ENCODE data around the gene PERM1.

Gene PERM1

GRCh38 chr1:937521-937920, 44.4 kb downstream of the PERM1 start:
- Histone ChIP-seq H3K4ac (ENCODE audit: low read depth, low read length) (no peak overlapping the region), H3K4me1 (ENCODE audit: control insufficient read depth, low read depth, low read length) (peaks cover 15% of the 10 kb centered on the region), H4K5ac (ENCODE audit: low read length) (no peak overlapping the region), H3K56ac (ENCODE audit: low read length) (no peak overlapping the region), H3K9ac (ENCODE audit: low read length) (no peak overlapping the region), H3K4me3 (ENCODE audit: low read length) (no peak overlapping the region), H2BK15ac (replicated peaks; ENCODE audit: low read depth) (no peak overlapping the region), H3K27ac (ENCODE audit: low read depth, low read length) (no peak overlapping the region), H3K27me3 (ENCODE audit: insufficient read depth, low read length, poor library complexity) (no peaks in the 10 kb centered on the region), H2BK120ac (ENCODE audit: low read depth, low read length) (no peak overlapping the region), H3K23ac (ENCODE audit: low read length) (no peak overlapping the region), H3K18ac (ENCODE audit: low read length) (no peak overlapping the region), H3K36me3 (ENCODE audit: control insufficient read depth, insufficient read depth, low read length) (no peaks in the 10 kb centered on the region), H4K8ac (ENCODE audit: low read depth, low read length) (no peak overlapping the region), H2AK5ac (ENCODE audit: low read length) (no peak overlapping the region), H3K79me2 (ENCODE audit: control insufficient read depth, insufficient read depth, low read length) (no peaks in the 10 kb centered on the region), H3K79me1 (ENCODE audit: low read length) (no peaks in the 10 kb centered on the region), H2BK5ac (ENCODE audit: low read length) (no peak overlapping the region), H3K4me2 (ENCODE audit: low read length) (no peak overlapping the region)
- no peak for DNase-seq
- WGBS (ENCODE audit: extremely low coverage, insufficient coverage, low lambda C conversion rate) = no CpG with 5 or more reads among the region's 16 CpGs

- Histone ChIP-seq H4K5ac (ENCODE audit: low read length) (no peak overlapping the region), H3K79me1 (ENCODE audit: low read length) (no peaks in the 10 kb centered on the region), H3K27ac (ENCODE audit: low read depth, low read length) (no peak overlapping the region), H3K4me1 (ENCODE audit: control insufficient read depth, low read depth, low read length) (peaks cover 15% of the 10 kb centered on the region), H3K36me3 (ENCODE audit: control insufficient read depth, insufficient read depth, low read length) (no peaks in the 10 kb centered on the region), H4K8ac (ENCODE audit: low read depth, low read length) (no peak overlapping the region), H2AK5ac (ENCODE audit: low read length) (peak overlapping the region; percentile 65), H3K4me2 (ENCODE audit: low read length) (no peak overlapping the region), H2BK15ac (replicated peaks; ENCODE audit: low read depth) (no peak overlapping the region), H2BK5ac (ENCODE audit: low read length) (no peak overlapping the region), H3K18ac (ENCODE audit: low read length) (peak overlapping the region; percentile 53), H3K79me2 (ENCODE audit: control insufficient read depth, insufficient read depth, low read length) (no peaks in the 10 kb centered on the region), H2BK120ac (ENCODE audit: low read depth, low read length) (no peak overlapping the region), H3K4me3 (ENCODE audit: low read length) (no peak overlapping the region), H3K4ac (ENCODE audit: low read depth, low read length) (peak overlapping the region; percentile 0), H3K9ac (ENCODE audit: low read length) (peak overlapping the region; percentile 11), H3K23ac (ENCODE audit: low read length) (no peak overlapping the region), H3K56ac (ENCODE audit: low read length) (peak overlapping the region; percentile 34), H3K27me3 (ENCODE audit: insufficient read depth, low read length, poor library complexity) (no peaks in the 10 kb centered on the region)
- no CpG with 5 or more reads among the region's 45 CpGs for WGBS (ENCODE audit: extremely low coverage, insufficient coverage, low lambda C conversion rate)
- DNase-seq = no peak
Observed at GRCh38 chr1:936348-937264, 45.3 kb downstream of the PERM1 start.

GRCh38 chr1:935751-936231, 46.1 kb downstream of the PERM1 start:
- Histone ChIP-seq H3K36me3 (ENCODE audit: control insufficient read depth, insufficient read depth, low read length) (no peaks in the 10 kb centered on the region), H3K79me1 (ENCODE audit: low read length) (no peaks in the 10 kb centered on the region), H3K27me3 (ENCODE audit: insufficient read depth, low read length, poor library complexity) (no peaks in the 10 kb centered on the region), H2BK5ac (ENCODE audit: low read length) (peak overlapping the region; percentile 97), H3K4me2 (ENCODE audit: low read length) (peak overlapping the region; percentile 50), H2AK5ac (ENCODE audit: low read length) (peak overlapping the region; percentile 100), H4K8ac (ENCODE audit: low read depth, low read length) (no peak overlapping the region), H3K79me2 (ENCODE audit: control insufficient read depth, insufficient read depth, low read length) (no peaks in the 10 kb centered on the region), H2BK120ac (ENCODE audit: low read depth, low read length) (no peak overlapping the region), H2BK15ac (replicated peaks; ENCODE audit: low read depth) (no peak overlapping the region), H3K4me3 (ENCODE audit: low read length) (no peak overlapping the region), H3K27ac (ENCODE audit: low read depth, low read length) (no peak overlapping the region), H3K23ac (ENCODE audit: low read length) (peak overlapping the region; percentile 99), H4K5ac (ENCODE audit: low read length) (no peak overlapping the region), H3K4ac (ENCODE audit: low read depth, low read length) (peak overlapping the region; percentile 25), H3K9ac (ENCODE audit: low read length) (peak overlapping the region; percentile 72), H3K4me1 (ENCODE audit: control insufficient read depth, low read depth, low read length) (peaks cover 20% of the 10 kb centered on the region), H3K56ac (ENCODE audit: low read length) (peak overlapping the region; percentile 92), H3K18ac (ENCODE audit: low read length) (peak overlapping the region; percentile 1)
- peak; percentile 89 for DNase-seq
- no CpG with 5 or more reads among the region's 30 CpGs for WGBS (ENCODE audit: extremely low coverage, insufficient coverage, low lambda C conversion rate)

- no peak for DNase-seq
Observed at GRCh38 chr1:934991-935750, 46.7 kb downstream of the PERM1 start.

GRCh38 chr1:933603-933940, 48.3 kb downstream of the PERM1 start:
- DNase-seq = no peak
- Histone ChIP-seq H4K5ac (ENCODE audit: low read length) (no peak overlapping the region), H3K4me3 (ENCODE audit: low read length) (no peak overlapping the region), H2BK120ac (ENCODE audit: low read depth, low read length) (no peak overlapping the region), H2BK5ac (ENCODE audit: low read length) (no peak overlapping the region), H3K23ac (ENCODE audit: low read length) (no peak overlapping the region), H3K4me1 (ENCODE audit: control insufficient read depth, low read depth, low read length) (peaks cover 13% of the 10 kb centered on the region), H3K27ac (ENCODE audit: low read depth, low read length) (no peak overlapping the region), H3K56ac (ENCODE audit: low read length) (no peak overlapping the region), H3K18ac (ENCODE audit: low read length) (no peak overlapping the region), H2BK15ac (replicated peaks; ENCODE audit: low read depth) (no peak overlapping the region), H3K79me1 (ENCODE audit: low read length) (no peaks in the 10 kb centered on the region), H3K4ac (ENCODE audit: low read depth, low read length) (no peak overlapping the region), H2AK5ac (ENCODE audit: low read length) (no peak overlapping the region), H3K9ac (ENCODE audit: low read length) (no peak overlapping the region), H3K36me3 (ENCODE audit: control insufficient read depth, insufficient read depth, low read length) (peaks cover 2% of the 10 kb centered on the region), H3K27me3 (ENCODE audit: insufficient read depth, low read length, poor library complexity) (no peaks in the 10 kb centered on the region), H3K79me2 (ENCODE audit: control insufficient read depth, insufficient read depth, low read length) (no peaks in the 10 kb centered on the region), H4K8ac (ENCODE audit: low read depth, low read length) (no peak overlapping the region), H3K4me2 (ENCODE audit: low read length) (no peak overlapping the region)
- WGBS (ENCODE audit: extremely low coverage, insufficient coverage, low lambda C conversion rate) = no CpG with 5 or more reads among the region's 10 CpGs

More at GRCh38 chr1:934991-935750, 46.7 kb downstream of the PERM1 start:
- no CpG with 5 or more reads among the region's 37 CpGs for WGBS (ENCODE audit: extremely low coverage, insufficient coverage, low lambda C conversion rate)
- Histone ChIP-seq H3K18ac (ENCODE audit: low read length) (peak overlapping the region; percentile 1), H3K4me1 (ENCODE audit: control insufficient read depth, low read depth, low read length) (peaks cover 20% of the 10 kb centered on the region), H3K23ac (ENCODE audit: low read length) (peak overlapping the region; percentile 99), H3K9ac (ENCODE audit: low read length) (peak overlapping the region; percentile 72), H3K4me2 (ENCODE audit: low read length) (peak overlapping the region; percentile 50), H3K36me3 (ENCODE audit: control insufficient read depth, insufficient read depth, low read length) (no peaks in the 10 kb centered on the region), H2AK5ac (ENCODE audit: low read length) (peak overlapping the region; percentile 100), H3K79me1 (ENCODE audit: low read length) (no peaks in the 10 kb centered on the region), H4K5ac (ENCODE audit: low read length) (no peak overlapping the region), H2BK5ac (ENCODE audit: low read length) (peak overlapping the region; percentile 97), H3K79me2 (ENCODE audit: control insufficient read depth, insufficient read depth, low read length) (no peaks in the 10 kb centered on the region), H3K27ac (ENCODE audit: low read depth, low read length) (no peak overlapping the region), H3K27me3 (ENCODE audit: insufficient read depth, low read length, poor library complexity) (no peaks in the 10 kb centered on the region), H3K4ac (ENCODE audit: low read depth, low read length) (peak overlapping the region; percentile 25), H2BK15ac (replicated peaks; ENCODE audit: low read depth) (no peak overlapping the region), H4K8ac (ENCODE audit: low read depth, low read length) (no peak overlapping the region), H3K4me3 (ENCODE audit: low read length) (no peak overlapping the region), H2BK120ac (ENCODE audit: low read depth, low read length) (no peak overlapping the region), H3K56ac (ENCODE audit: low read length) (peak overlapping the region; percentile 92)

Measured in mesendoderm (in vitro differentiated cells).